Ascending aorta (tissue), 2 donors: ENCODE measurements around the gene RBM15. TPM values are rescaled to one million over a fixed set of nuclear protein-coding genes. Genes with fewer than 3 reads are reported as not detected.

ENCODE experiments used
- DNase-seq, 2 donors: peaks; one replicate each; pipeline ENCODE4 v3.0.0-alpha.2; 2019; ENCODE audit warnings: low spot score in 2 of 2
- H3K27ac ChIP-seq, 2 donors: fragments of 200-600 bp; sonication (generic); one replicate each; pipeline ENCODE4 v1.5.1; 2016 to 2017; ENCODE audit warnings: mild to moderate bottlenecking in 1 of 2
- H3K27me3 ChIP-seq: fragments of 200-600 bp; sonication (generic); one replicate; pipeline ENCODE4 v1.5.1; 2017
- H3K36me3 ChIP-seq, 2 donors: fragments of 200-600 bp; sonication (generic); one replicate each; pipeline ENCODE4 v1.5.1; 2016
- H3K4me1 ChIP-seq, 2 donors: fragments of 200-600 bp; sonication (generic); one replicate each; pipeline ENCODE4 v1.5.1; 2016 to 2017; ENCODE audit warnings: mild to moderate bottlenecking in 1 of 2
- H3K4me3 ChIP-seq, 2 donors: fragments of 200-600 bp; sonication (generic); one replicate each; pipeline ENCODE4 v1.5.1; 2016 to 2017; ENCODE audit warnings: mild to moderate bottlenecking in 1 of 2
- H3K9me3 ChIP-seq, 2 donors: fragments of 200-600 bp; sonication (generic); one replicate each; pipeline ENCODE4 v1.5.1; 2016
- CTCF ChIP-seq, 3 experiments: fragments of 200-600 bp in 2 of 3; fragments of 450-650 bp in 1 of 3; sonication (generic) in 2 of 3; IDR thresholded peaks; one replicate each; pipeline ENCODE4 v1.5.1; 2016 to 2019; ENCODE audit warnings: antibody characterized with exemption in 3 of 3, mild to moderate bottlenecking in 1 of 3, moderate library complexity in 1 of 3
- intact Hi-C: fragments of 100-400 bp; cut with DNase I; formaldehyde crosslinking; loops from one replicate; pipeline ENCODE4 v1.15.1; 2023
- total RNA-seq: library from RNA; depleted of rRNA; stranded (reverse); fragments of >200 nt; gene quantifications from one replicate; pipeline ENCODE4 v1.1.0, GENCODE V29; 2016

RBM15 gene
- total RNA-seq, 1 donor from 2014 or later, result 13.6 TPM

DNA sequence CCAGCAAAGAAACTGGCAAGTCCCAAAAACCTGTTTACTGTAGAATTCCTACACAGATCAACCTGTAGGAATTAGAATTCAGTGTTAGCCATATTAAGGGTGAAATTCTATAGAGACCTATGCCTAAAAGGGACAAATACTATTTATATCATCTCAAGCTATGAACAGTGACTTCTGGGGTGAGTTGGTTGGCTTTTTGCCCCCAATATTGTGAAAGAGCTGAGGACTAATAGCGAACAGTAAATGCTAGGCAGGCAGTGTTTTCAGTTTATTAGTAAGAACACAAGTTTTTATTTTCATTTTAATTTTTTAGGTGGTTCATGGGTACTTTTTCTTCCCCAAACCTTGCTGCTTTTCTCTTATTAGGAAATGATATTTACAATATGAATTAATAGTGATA is 36.3 kb downstream of the RBM15 start:
- TF ChIP-seq CTCF (IDR thresholded peaks at IDR 0.05), result no peak
- Histone ChIP-seq H3K4me3 (no peak overlapping the region), H3K36me3 (peaks cover 45 to 78% of the 10 kb centered on the region in 2 donors), H3K9me3 (no peaks in the 10 kb centered on the region), H3K27ac (no peak overlapping the region), H3K27me3 (no peaks in the 10 kb centered on the region), H3K4me1 (no peaks in the 10 kb centered on the region)
- DNase-seq, result no peak
- intact Hi-C loops, result no loop called here

- Histone ChIP-seq H3K27me3 (no peaks in the 10 kb centered on the region), H3K36me3 (peaks cover 32 to 40% of the 10 kb centered on the region in 2 donors), H3K4me3 (no peak overlapping the region), H3K27ac (peak overlapping the region in 1 of 2 donors; percentile 46), H3K4me1 (no peaks in the 10 kb centered on the region), H3K9me3 (no peaks in the 10 kb centered on the region)
- DNase-seq, result no peak
- intact Hi-C loops, result no loop called here
- no peak for TF ChIP-seq CTCF (IDR thresholded peaks at IDR 0.05)
Measured at GRCh38 chr1:110380672-110381283, 41.6 kb downstream of the RBM15 start.

- H3K4me1 ChIP-seq, result no peaks in the 10 kb centered on the region
- peak overlapping the region; percentile 41 to 69 for H3K27ac ChIP-seq
- no peak for DNase-seq
Measured at GRCh38 chr1:110383251-110383990, 44.2 kb downstream of the RBM15 start.

GRCh38 chr1:110384581-110385321 is 45.6 kb downstream of the RBM15 start:
- DNase-seq, result no peak
- no peak overlapping the region for H3K4me3 ChIP-seq
- intact Hi-C loops, result no loop called here
- peaks cover 3 to 12% of the 10 kb centered on the region in 2 donors for H3K4me1 ChIP-seq
- no peaks in the 10 kb centered on the region for H3K27me3 ChIP-seq
- no peak for TF ChIP-seq CTCF (IDR thresholded peaks at IDR 0.05)
- H3K9me3 ChIP-seq, result no peaks in the 10 kb centered on the region
- peaks cover 1 to 5% of the 10 kb centered on the region in 2 donors for H3K36me3 ChIP-seq
- peak overlapping the region in 1 of 2 donors; percentile 69 for H3K27ac ChIP-seq

More at GRCh38 chr1:110383251-110383990, 44.2 kb downstream of the RBM15 start:
- Histone ChIP-seq H3K27me3 (no peaks in the 10 kb centered on the region), H3K4me3 (no peak overlapping the region), H3K9me3 (no peaks in the 10 kb centered on the region), H3K36me3 (peaks cover 13% of the 10 kb centered on the region in 2 donors)
- intact Hi-C loops, result no loop called here
- TF ChIP-seq CTCF (IDR thresholded peaks at IDR 0.05), result no peak

GRCh38 chr1:110385369-110385768 is 46.2 kb downstream of the RBM15 start:
- Histone ChIP-seq H3K27ac (no peak overlapping the region), H3K27me3 (no peaks in the 10 kb centered on the region), H3K4me3 (no peak overlapping the region), H3K4me1 (peaks cover 3 to 13% of the 10 kb centered on the region in 2 donors), H3K9me3 (no peaks in the 10 kb centered on the region), H3K36me3 (peaks cover 0 to 5% of the 10 kb centered on the region in 2 donors)
- no peak for DNase-seq
- intact Hi-C loops, result no loop called here
- TF ChIP-seq CTCF (IDR thresholded peaks at IDR 0.05), result no peak
